SIG-M5 (cell line): ENCODE measurements around the gene TTC3.
"Not testable (repeated sequence)": the region's sequence is repeated elsewhere in the genome, so short reads cannot be mapped to it uniquely, and the experiment has no call there.

Source experiments
- DNase-seq: peaks from one replicate; lab custom pipeline; 2025; lab: John Stamatoyannopoulos, UW

TTC3 gene, protein sequence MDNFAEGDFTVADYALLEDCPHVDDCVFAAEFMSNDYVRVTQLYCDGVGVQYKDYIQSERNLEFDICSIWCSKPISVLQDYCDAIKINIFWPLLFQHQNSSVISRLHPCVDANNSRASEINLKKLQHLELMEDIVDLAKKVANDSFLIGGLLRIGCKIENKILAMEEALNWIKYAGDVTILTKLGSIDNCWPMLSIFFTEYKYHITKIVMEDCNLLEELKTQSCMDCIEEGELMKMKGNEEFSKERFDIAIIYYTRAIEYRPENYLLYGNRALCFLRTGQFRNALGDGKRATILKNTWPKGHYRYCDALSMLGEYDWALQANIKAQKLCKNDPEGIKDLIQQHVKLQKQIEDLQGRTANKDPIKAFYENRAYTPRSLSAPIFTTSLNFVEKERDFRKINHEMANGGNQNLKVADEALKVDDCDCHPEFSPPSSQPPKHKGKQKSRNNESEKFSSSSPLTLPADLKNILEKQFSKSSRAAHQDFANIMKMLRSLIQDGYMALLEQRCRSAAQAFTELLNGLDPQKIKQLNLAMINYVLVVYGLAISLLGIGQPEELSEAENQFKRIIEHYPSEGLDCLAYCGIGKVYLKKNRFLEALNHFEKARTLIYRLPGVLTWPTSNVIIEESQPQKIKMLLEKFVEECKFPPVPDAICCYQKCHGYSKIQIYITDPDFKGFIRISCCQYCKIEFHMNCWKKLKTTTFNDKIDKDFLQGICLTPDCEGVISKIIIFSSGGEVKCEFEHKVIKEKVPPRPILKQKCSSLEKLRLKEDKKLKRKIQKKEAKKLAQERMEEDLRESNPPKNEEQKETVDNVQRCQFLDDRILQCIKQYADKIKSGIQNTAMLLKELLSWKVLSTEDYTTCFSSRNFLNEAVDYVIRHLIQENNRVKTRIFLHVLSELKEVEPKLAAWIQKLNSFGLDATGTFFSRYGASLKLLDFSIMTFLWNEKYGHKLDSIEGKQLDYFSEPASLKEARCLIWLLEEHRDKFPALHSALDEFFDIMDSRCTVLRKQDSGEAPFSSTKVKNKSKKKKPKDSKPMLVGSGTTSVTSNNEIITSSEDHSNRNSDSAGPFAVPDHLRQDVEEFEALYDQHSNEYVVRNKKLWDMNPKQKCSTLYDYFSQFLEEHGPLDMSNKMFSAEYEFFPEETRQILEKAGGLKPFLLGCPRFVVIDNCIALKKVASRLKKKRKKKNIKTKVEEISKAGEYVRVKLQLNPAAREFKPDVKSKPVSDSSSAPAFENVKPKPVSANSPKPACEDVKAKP (N-terminal part only)

GRCh38 chr21:37072988-37073416 lies at the start of gene TTC3, which contains the start of gene PIGP:
TTC3 (plus strand) TSS chr21:37073254; CDS start chr21:37087258, 14,004 bp downstream.
PIGP (minus strand) TSS chr21:37073071; CDS start chr21:37072515, 556 bp downstream.
- DNase-seq, result peak; percentile 37

GRCh38 chr21:37026499-37026898 lies 46.6 kb upstream of the TTC3 start:
- no peak for DNase-seq

- DNase-seq, result no peak
These were observed 44.5 kb upstream of the TTC3 start for GRCh38 chr21:37028570-37028969.

GRCh38 chr21:37030864-37031263 lies 42.2 kb upstream of the TTC3 start:
- no peak for DNase-seq

DNA sequence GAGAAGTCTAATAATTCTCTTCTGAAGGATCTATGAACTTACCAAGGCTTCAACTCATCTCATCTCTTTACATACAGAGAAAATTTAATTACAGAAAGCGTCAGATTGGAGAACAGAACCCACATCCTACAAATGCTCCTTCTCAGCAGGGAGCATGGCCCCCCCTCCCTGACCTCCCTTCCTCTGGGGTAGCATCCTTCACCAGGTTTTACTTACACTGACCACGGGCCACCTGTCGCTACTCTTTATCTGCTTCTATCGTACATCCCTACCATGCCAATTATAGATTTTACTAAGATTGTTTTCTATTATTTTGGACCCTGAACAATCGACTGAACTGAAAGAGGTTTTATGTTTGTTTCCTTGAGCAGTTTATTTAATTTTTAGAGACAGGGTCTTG lies 40.8 kb upstream of the TTC3 start:
- DNase-seq, result no peak

DNA sequence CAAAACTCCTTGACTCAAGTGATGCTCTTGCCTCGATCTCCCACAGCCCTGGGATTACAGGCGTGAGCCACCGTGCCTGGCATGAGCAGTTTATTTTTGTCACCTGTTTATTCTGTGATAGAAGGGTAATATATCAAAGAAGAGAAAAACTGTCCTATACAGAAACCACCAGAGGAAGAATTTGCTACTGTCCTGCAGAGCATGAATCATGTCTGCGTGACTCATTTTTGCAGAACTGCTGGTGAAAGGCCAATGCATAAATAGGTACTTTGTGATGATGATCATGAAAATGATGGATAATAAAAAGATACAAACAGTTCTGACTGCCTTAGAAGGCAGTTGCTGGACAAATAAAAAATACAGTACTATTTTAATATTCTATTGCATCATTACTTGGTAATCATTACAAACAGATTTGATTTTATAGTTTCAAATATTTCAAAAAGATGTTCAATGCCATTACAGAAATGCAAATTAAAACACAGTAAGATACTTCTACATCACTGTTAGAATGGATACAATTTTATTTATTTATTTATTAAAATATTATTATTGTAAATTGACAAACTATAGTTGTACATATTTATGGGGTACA lies 40.1 kb upstream of the TTC3 start:
- DNase-seq, result no peak

- DNase-seq, result not testable (repeated sequence)
These were observed 38.7 kb upstream of the TTC3 start for GRCh38 chr21:37034394-37034793.

GRCh38 chr21:37036177-37036576 lies 36.9 kb upstream of the TTC3 start:
- DNase-seq, result no peak

DNA sequence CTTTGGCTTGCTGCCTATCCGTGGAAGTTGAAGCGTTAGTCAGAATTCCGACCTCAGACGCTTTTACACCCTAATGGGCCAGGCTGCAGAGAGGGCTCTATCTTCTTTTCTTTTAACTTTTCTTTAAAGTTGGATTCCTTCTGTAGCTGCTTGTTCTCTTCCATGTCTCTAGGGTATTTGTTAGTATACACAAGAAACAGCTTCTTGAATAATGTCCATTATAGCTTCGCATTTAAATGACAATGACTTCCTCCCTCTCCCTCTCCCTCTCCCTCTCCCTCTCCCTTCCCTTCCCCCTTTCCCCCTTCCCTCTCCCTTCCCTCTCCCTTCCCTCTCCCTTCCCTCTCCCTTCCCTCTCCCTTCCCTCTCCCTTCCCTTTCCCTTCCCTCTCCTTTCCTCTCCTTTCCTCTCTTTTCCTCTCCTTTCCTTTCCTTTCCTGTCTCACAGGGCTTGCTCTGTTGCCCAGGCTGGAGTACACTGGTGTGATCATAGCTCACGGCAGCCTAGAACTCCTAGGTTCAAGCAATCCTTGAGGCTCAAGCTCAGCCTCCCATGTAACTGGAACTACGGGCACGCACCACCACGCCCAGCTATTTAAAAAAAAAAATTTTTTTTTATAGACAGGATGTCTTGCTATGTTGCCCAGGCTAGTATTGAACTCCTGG lies 33.5 kb upstream of the TTC3 start:
- DNase-seq, result no peak

DNA sequence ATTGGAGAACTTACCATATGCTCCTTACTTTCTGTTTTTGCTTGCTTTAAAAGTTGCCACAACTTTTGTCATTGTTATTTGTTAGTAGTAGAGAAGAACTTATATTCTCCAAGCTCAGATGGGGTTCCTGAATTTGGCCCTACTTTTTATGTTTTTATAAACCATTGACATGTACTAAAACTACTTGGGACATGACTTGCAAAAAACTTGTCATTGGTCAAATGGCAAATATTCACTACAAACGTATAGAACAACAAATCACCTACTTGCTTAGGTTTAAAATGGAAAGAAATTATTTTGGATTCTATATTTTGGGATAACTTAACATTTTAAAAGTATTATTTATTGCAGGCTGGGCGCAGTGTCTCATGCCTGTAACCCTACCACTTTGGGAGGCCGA lies 32.8 kb upstream of the TTC3 start:
- DNase-seq, result no peak

GRCh38 chr21:37041706-37042271 lies 31.3 kb upstream of the TTC3 start:
- DNase-seq, result no peak

DNA sequence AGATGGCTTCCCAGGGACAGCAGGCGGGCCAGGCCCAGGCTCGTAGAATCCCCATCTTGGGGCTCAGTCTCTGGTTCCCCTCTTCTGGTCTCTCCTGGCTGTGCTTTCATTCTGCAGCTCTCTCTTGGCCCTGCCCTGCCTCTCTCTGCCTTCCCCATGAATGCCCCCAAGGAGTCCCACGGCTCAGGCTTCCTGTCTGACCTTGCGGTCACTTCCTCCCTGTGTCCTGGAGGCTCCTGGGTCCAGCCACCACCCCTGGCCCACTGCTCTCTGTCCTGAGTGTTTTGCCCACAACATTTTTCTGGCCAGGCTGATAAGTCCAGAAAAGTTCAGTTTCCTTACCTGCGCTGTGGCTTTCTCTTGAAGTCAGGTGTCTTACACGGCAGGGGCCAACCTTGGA lies 29.2 kb upstream of the TTC3 start:
- DNase-seq, result no peak

DNA sequence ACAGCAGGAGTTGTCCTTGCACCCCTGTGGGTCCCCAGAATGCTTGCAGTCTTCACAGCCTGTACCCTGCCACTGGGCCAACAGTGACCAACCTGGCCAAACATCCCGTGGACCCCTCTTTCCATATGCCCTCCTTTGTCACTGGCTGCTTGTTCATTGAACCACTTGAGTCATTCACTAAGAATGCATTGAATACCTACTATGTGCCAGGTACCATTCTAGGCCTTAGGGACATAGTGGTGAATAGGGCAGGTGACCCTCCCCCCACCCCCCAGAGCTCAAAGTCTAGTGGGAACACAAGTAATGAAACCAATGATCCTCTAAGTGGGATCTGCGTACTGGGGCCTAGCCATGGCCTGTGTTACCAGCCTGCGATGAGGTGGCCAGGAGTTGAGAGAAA lies 28.4 kb upstream of the TTC3 start:
- DNase-seq, result no peak

DNA sequence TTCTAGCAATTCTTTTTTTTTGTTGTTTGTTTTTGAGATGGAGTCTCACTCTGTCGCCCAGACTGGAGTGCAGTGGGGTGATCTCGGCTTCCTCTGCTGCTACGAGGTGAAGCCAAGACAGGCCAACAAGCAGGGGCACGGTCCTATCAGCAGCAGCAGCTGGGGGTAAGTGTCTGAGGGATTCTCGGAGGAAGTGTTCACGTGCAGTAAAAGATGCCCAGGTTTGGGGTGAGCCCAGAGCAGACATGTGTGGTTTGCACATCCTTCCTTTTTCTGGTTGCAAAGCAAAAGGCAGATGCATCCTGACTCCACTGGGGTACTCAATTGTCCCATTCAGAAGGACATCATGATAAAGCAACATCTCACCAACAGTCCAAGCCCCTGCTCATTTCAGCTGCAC lies 27.9 kb upstream of the TTC3 start:
- DNase-seq, result peak; percentile 15

DNA sequence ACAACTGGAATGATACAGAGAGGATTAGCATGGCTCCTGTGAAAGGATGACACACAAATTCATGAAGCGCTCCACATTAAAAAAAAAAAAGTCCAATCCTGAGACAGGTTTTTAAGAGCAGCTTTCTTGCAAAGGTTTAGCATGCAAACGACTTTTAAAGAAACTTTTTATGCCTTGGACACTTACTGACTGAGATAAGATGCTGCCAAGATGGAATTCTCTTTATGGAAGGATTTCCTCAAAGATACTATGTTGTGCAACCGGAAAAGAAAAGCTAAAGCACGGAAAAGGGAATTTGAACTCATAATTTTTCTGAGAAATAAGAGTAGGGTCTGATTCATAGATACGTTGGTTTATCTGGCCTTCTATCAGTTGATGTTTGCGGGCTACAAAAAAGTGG lies 27.5 kb upstream of the TTC3 start:
- no peak for DNase-seq

GRCh38 chr21:37047079-37047478 lies 26.0 kb upstream of the TTC3 start:
- no peak for DNase-seq

DNA sequence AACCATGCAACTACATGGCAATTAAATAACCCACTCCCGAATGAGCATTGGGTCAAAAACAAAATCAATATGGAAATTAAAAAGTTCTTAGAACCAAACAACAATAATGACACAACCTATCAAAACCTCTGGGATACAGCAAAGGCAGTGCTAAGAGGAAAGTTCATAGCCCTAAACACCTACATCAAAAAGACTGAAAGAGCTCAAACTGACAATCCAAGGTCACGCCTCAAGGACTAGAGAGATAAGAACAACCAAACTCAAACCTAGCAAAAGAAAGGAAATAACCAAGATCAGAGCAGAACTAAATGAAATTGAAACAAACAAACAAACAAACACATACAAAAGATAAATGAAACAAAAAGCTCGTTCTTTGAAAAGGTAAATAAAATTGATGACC lies 23.3 kb upstream of the TTC3 start:
- not testable (repeated sequence) for DNase-seq

DNA sequence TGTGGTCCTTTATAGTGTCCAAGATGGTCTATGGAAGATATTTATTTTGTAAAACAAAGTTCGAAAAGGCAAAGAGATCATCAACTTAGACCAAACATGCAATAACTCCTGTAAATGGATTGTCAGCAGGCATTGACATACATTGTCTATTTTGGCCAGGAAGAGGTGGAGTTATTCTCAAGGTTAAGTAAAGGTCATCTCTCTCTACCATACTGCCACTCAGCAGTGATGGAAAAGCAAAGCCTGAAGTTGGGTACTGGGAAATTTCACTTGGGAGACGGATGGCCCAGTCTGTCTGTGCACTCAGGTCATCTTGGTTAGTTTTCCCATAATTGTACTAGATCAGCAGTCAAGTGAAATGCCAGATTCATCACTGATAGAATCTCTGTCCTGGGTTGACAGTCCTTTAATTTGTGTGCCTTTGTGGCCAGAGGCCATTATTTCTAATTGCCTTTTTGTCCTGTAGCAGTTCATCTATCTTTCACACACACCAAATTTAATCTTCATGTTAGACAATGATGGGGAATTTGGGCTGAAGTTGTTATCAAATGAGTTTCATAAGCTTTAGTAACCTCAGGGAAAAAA lies 17.7 kb upstream of the TTC3 start:
- DNase-seq, result no peak

GRCh38 chr21:37057614-37058013 lies 15.4 kb upstream of the TTC3 start:
- no peak for DNase-seq

DNA sequence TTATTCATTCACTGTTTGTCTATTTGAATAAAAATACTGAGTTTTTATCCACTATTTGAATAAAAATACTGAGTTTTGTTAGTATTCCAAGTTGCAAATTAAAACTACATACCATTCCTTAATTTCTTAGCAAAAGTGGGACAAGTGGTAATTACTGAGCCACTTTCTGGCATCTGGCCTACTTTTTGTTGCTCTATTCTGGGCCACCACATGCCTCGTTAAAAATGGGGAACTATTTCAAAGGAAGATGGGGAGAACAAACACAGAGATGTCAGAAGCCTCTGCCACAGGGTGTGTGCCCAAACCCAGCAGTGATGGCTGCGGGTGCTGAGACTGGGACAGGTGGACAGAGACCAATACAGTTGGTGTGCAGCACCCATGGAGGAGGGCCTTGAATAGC lies 14.8 kb upstream of the TTC3 start:
- DNase-seq, result no peak
